Testis (tissue), 3 donors: Measurements from ENCODE around the gene IVL. TPM values are rescaled to one million over a fixed set of nuclear protein-coding genes. Genes with fewer than 3 reads are reported as not detected.

Source experiments
- DNase-seq: peaks from one replicate; pipeline ENCODE4 v3.0.0-alpha.2; 2019
- H3K27ac ChIP-seq, 2 donors: fragments of 200-600 bp; sonication (generic); one replicate each; pipeline ENCODE4 v1.5.1; 2019
- H3K27me3 ChIP-seq: fragments of 200-600 bp; sonication (generic); one replicate; pipeline ENCODE4 v1.5.1; 2019
- H3K36me3 ChIP-seq: fragments of 200-600 bp; sonication (generic); one replicate; pipeline ENCODE4 v1.5.1; 2017; ENCODE audit warnings: low read depth; ENCODE audit errors: missing control alignments
- H3K4me1 ChIP-seq: fragments of 200-600 bp; sonication (generic); one replicate; pipeline ENCODE4 v1.5.1; 2019
- H3K4me3 ChIP-seq, 2 donors: fragments of 200-600 bp; sonication (generic); one replicate each; pipeline ENCODE4 v1.5.1; 2017 to 2019
- H3K9me3 ChIP-seq: fragments of 200-600 bp; sonication (generic); one replicate; pipeline ENCODE4 v1.5.1; 2017
- CTCF ChIP-seq, 3 experiments: fragments of 450-650 bp in 2 of 3; fragments of 200-600 bp in 1 of 3; sonication (generic) in 1 of 3; IDR thresholded peaks; one replicate each; pipeline ENCODE4 v1.5.1; 2016 to 2019; ENCODE audit warnings: antibody characterized with exemption in 3 of 3, mild to moderate bottlenecking in 2 of 3, moderate library complexity in 1 of 3
- POLR2A ChIP-seq: fragments of 450-650 bp; IDR thresholded peaks from one replicate; pipeline ENCODE4 v1.6.1; 2017; ENCODE audit warnings: antibody characterized with exemption, mild to moderate bottlenecking, moderate library complexity
- WGBS, 2 donors: methylation state at CpG; one replicate each; pipeline ENCODE4 v1.1.5; 2018; 5-methylcytosine and 5-hydroxymethylcytosine counted together
- intact Hi-C: fragments of 100-400 bp; cut with DNase I; formaldehyde crosslinking; loops from one replicate; pipeline ENCODE4 v1.15.1; 2023; ENCODE audit warnings: low total_unique reads
- polyA plus RNA-seq: library from polyadenylated mRNA; stranded (reverse); fragments of 350-450 nt; fragmentation: Illumina TruSeq; extraction: RNeasy Lipid Tissue Mini Kit (QIAGEN cat#74804); gene quantifications from one replicate; pipeline ENCODE4 v1.2.3, GENCODE V29; 2014; ENCODE audit warnings: low read depth, low replicate concordance; ENCODE audit not compliant: insufficient read depth
- total RNA-seq, 2 donors: library from RNA; depleted of rRNA; stranded (reverse); fragments of >200 nt; gene quantifications; one replicate each; pipeline ENCODE4 v1.2.3, GENCODE V29; 2016

The IVL gene
- total and polyA plus RNA-seq, 3 donors from 2014 or later, result not detected

- H3K4me3 ChIP-seq, result no peak overlapping the region
- no peak overlapping the region for H3K27ac ChIP-seq
- TF ChIP-seq CTCF (IDR thresholded peaks at IDR 0.05) (no peak), POLR2A (no peak)
- intact Hi-C loops, result no loop called here
- H3K36me3 ChIP-seq, result no peaks in the 10 kb centered on the region
- H3K4me1 ChIP-seq, result no peaks in the 10 kb centered on the region
- H3K27me3 ChIP-seq, result no peaks in the 10 kb centered on the region
- no peaks in the 10 kb centered on the region for H3K9me3 ChIP-seq
- no peak for DNase-seq
- 88 to 93% methylated on average over 3 of the region's 3 CpGs for WGBS, 2 donors
Measured at GRCh38 chr1:152909206-152909605, 860 bp downstream of the IVL start.

- no peaks in the 10 kb centered on the region for H3K4me1 ChIP-seq
- 66 to 80% methylated on average over 1 of the region's 1 CpG for whole genome bisulfite sequencing, 2 donors
- H3K36me3 ChIP-seq, result no peaks in the 10 kb centered on the region
- DNase-seq, result no peak
- no peaks in the 10 kb centered on the region for H3K27me3 ChIP-seq
- H3K27ac ChIP-seq, result no peak overlapping the region
- H3K4me3 ChIP-seq, result no peak overlapping the region
- intact Hi-C loops, result no loop called here
- no peaks in the 10 kb centered on the region for H3K9me3 ChIP-seq
- TF ChIP-seq CTCF (IDR thresholded peaks at IDR 0.05) (no peak), POLR2A (no peak)
Measured at GRCh38 chr1:152912471-152912870, 4.1 kb downstream of the IVL start.

- no peaks in the 10 kb centered on the region for H3K9me3 ChIP-seq
- no peaks in the 10 kb centered on the region for H3K36me3 ChIP-seq
- TF ChIP-seq POLR2A, result no peak
- no peak for TF ChIP-seq CTCF (IDR thresholded peaks at IDR 0.05)
- 75 to 81% methylated on average over 5 of the region's 5 CpGs for WGBS, 2 donors
- H3K27ac ChIP-seq, result no peak overlapping the region
- no peak for DNase-seq
- intact Hi-C loops, result no loop called here
- no peaks in the 10 kb centered on the region for H3K27me3 ChIP-seq
- no peaks in the 10 kb centered on the region for H3K4me1 ChIP-seq
- H3K4me3 ChIP-seq, result no peak overlapping the region
Measured at GRCh38 chr1:152912900-152913299, 4.6 kb downstream of the IVL start.

GRCh38 chr1:152917794-152918193, 9.4 kb downstream of the IVL start:
- 21 to 31% methylated on average over 3 of the region's 3 CpGs for WGBS, 2 donors

More at GRCh38 chr1:152917794-152918193, 9.4 kb downstream of the IVL start:
- peak; percentile 25 for DNase-seq
- Histone ChIP-seq H3K9me3 (no peaks in the 10 kb centered on the region), H3K4me3 (no peak overlapping the region), H3K27me3 (no peaks in the 10 kb centered on the region), H3K27ac (no peak overlapping the region), H3K36me3 (no peaks in the 10 kb centered on the region), H3K4me1 (no peaks in the 10 kb centered on the region)
- intact Hi-C loops, result no loop called here
- TF ChIP-seq CTCF (IDR thresholded peaks at IDR 0.05) (peak in 1 of 3 experiments; percentile 14), POLR2A (no peak)
